GM18867 (cell line): ENCODE measurements around the gene CCDC88C.

ENCODE experiments used
- ATAC-seq: cut with Tn5 transposase; IDR thresholded peaks from one replicate; pipeline ENCODE4 v1.9.1; 2021; ENCODE audit warnings: mild to moderate bottlenecking, moderate library complexity; ENCODE audit not compliant: unreplicated experiment

The CCDC88C gene

GRCh38 chr14:91295276-91295845 is 122.3 kb downstream of the CCDC88C start:
- no peak for ATAC-seq

- ATAC-seq, result no peak
These were observed 123.5 kb downstream of the CCDC88C start for GRCh38 chr14:91294153-91294552.

- no peak for ATAC-seq
These were observed 124.3 kb downstream of the CCDC88C start for GRCh38 chr14:91293281-91293680.

- ATAC-seq, result no peak
These were observed 125.1 kb downstream of the CCDC88C start for GRCh38 chr14:91292491-91292890.

- no peak for ATAC-seq
These were observed 125.7 kb downstream of the CCDC88C start for GRCh38 chr14:91291786-91292405.

- no peak for ATAC-seq
These were observed 126.6 kb downstream of the CCDC88C start for GRCh38 chr14:91290986-91291385.

- no peak for ATAC-seq
These were observed 128.2 kb downstream of the CCDC88C start for GRCh38 chr14:91289464-91289863.

- ATAC-seq, result no peak
These were observed 128.7 kb downstream of the CCDC88C start for GRCh38 chr14:91288876-91289275.

- no peak for ATAC-seq
These were observed 131.1 kb downstream of the CCDC88C start for GRCh38 chr14:91286530-91286937.

GRCh38 chr14:91284791-91285548 is 132.7 kb downstream of the CCDC88C start:
- no peak for ATAC-seq

GRCh38 chr14:91284146-91284790 is 133.4 kb downstream of the CCDC88C start:
- ATAC-seq, result no peak

- ATAC-seq, result no peak
These were observed 134.0 kb downstream of the CCDC88C start for GRCh38 chr14:91283666-91284065.

GRCh38 chr14:91282954-91283645 is 134.5 kb downstream of the CCDC88C start:
- no peak for ATAC-seq

GRCh38 chr14:91281346-91281745 is 136.3 kb downstream of the CCDC88C start:
- no peak for ATAC-seq

GRCh38 chr14:91280129-91280528 is 137.5 kb downstream of the CCDC88C start:
- ATAC-seq, result no peak

- ATAC-seq, result no peak
These were observed 138.3 kb downstream of the CCDC88C start for GRCh38 chr14:91279354-91279753.

- ATAC-seq, result no peak
These were observed 139.3 kb downstream of the CCDC88C start for GRCh38 chr14:91278383-91278715.

- no peak for ATAC-seq
These were observed 139.9 kb downstream of the CCDC88C start for GRCh38 chr14:91277546-91278382.

- ATAC-seq, result no peak
These were observed 142.8 kb downstream of the CCDC88C start for GRCh38 chr14:91274796-91275195.

GRCh38 chr14:91273885-91274273 is 143.7 kb downstream of the CCDC88C start:
- no peak for ATAC-seq
